Middle frontal gyrus (tissue), 1 donor: ENCODE measurements around the gene KRT14.
"Not testable (repeated sequence)": the region's sequence is repeated elsewhere in the genome, so short reads cannot be mapped to it uniquely, and the experiment has no call there.

Experiments
- DNase-seq: peaks from one replicate; pipeline ENCODE4 v3.0.0-alpha.2; 2015; ENCODE audit warnings: low spot score; ENCODE audit errors: extremely low spot score

The KRT14 gene

GRCh38 chr17:41610061-41610517 is 23.4 kb upstream of the KRT14 start:
- not testable (repeated sequence) for DNase-seq

- not testable (repeated sequence) for DNase-seq
Measured at GRCh38 chr17:41606930-41607329, 20.2 kb upstream of the KRT14 start.

- no peak for DNase-seq
Measured at GRCh38 chr17:41602524-41602923, 15.8 kb upstream of the KRT14 start.

- DNase-seq, result no peak
Measured at GRCh38 chr17:41600318-41600717, 13.6 kb upstream of the KRT14 start.

GRCh38 chr17:41599680-41600079 is 13.0 kb upstream of the KRT14 start:
- no peak for DNase-seq

- no peak for DNase-seq
Measured at GRCh38 chr17:41595585-41595984, 8.9 kb upstream of the KRT14 start.

GRCh38 chr17:41594363-41594915 is 7.7 kb upstream of the KRT14 start:
- DNase-seq, result no peak

- DNase-seq, result no peak
Measured at GRCh38 chr17:41593306-41593981, 6.7 kb upstream of the KRT14 start.

- no peak for DNase-seq
Measured at GRCh38 chr17:41592601-41593305, 6.1 kb upstream of the KRT14 start.

GRCh38 chr17:41589301-41589700 is 2.6 kb upstream of the KRT14 start:
- no peak for DNase-seq

- DNase-seq, result no peak
Measured at GRCh38 chr17:41588126-41588810, 1.6 kb upstream of the KRT14 start.

- DNase-seq, result no peak
Measured at GRCh38 chr17:41585301-41586056, 1.2 kb downstream of the KRT14 start.

GRCh38 chr17:41584331-41584927 is 2.3 kb downstream of the KRT14 start:
- not testable (repeated sequence) for DNase-seq

- no peak for DNase-seq
Measured at GRCh38 chr17:41583137-41584127, 3.3 kb downstream of the KRT14 start.

- not testable (repeated sequence) for DNase-seq
Measured at GRCh38 chr17:41582061-41582968, 4.4 kb downstream of the KRT14 start.

- DNase-seq, result no peak
Measured at GRCh38 chr17:41581366-41582060, 5.2 kb downstream of the KRT14 start.

GRCh38 chr17:41580687-41581365 is 5.9 kb downstream of the KRT14 start:
- DNase-seq, result no peak

GRCh38 chr17:41580244-41580575 is 6.5 kb downstream of the KRT14 start:
- DNase-seq, result no peak
